Esophagus muscularis mucosa (tissue), 4 donors: ENCODE measurements around the gene CCDC88C. TPM values are rescaled to one million over a fixed set of nuclear protein-coding genes. Genes with fewer than 3 reads are reported as not detected.

Experiments used
- DNase-seq: peaks from one replicate; pipeline ENCODE4 v3.0.0-alpha.2; 2017; ENCODE audit errors: extremely low spot score
- H3K27ac ChIP-seq, 4 donors: fragments of 200-600 bp; sonication (generic); replicated peaks in 1 of 4; 1 replicate in 3 of 4; 2 replicates in 1 of 4; pipeline ENCODE4 v1.5.1; 2016 to 2019; ENCODE audit warnings: mild to moderate bottlenecking in 1 of 4
- H3K27me3 ChIP-seq, 4 donors: fragments of 200-600 bp; sonication (generic); one replicate each; pipeline versions ENCODE4 v1.5.1 to v1.6.0; 2016 to 2019
- H3K36me3 ChIP-seq, 4 donors: fragments of 200-600 bp; sonication (generic); one replicate each; pipeline ENCODE4 v1.5.1; 2016 to 2019
- H3K4me1 ChIP-seq, 4 donors: fragments of 200-600 bp; sonication (generic); one replicate each; pipeline ENCODE4 v1.5.1; 2016 to 2019
- H3K4me3 ChIP-seq, 4 donors: fragments of 200-600 bp; sonication (generic); 1 replicate in 2 of 4; 2 replicates in 2 of 4; pipeline ENCODE4 v1.5.1; 2016 to 2019; ENCODE audit warnings: mild to moderate bottlenecking in 4 of 4, moderate library complexity in 1 of 4
- H3K9me3 ChIP-seq, 4 donors: fragments of 200-600 bp; sonication (generic); 1 replicate in 3 of 4; 2 replicates in 1 of 4; pipeline ENCODE4 v1.5.1; 2016 to 2019
- CTCF ChIP-seq, 3 experiments: fragments of 200-600 bp in 2 of 3; fragments of 450-650 bp in 1 of 3; sonication (generic) in 2 of 3; IDR thresholded peaks; one replicate each; pipeline ENCODE4 v1.5.1; 2017 to 2019; ENCODE audit warnings: antibody characterized with exemption in 3 of 3, mild to moderate bottlenecking in 2 of 3, moderate library complexity in 1 of 3
- EP300 ChIP-seq: sonication (generic); formaldehyde crosslinking; IDR thresholded peaks from one replicate; pipeline ENCODE4 v1.6.1; 2017; ENCODE audit warnings: antibody characterized with exemption
- POLR2A ChIP-seq: fragments of 450-650 bp; IDR thresholded peaks from one replicate; pipeline ENCODE4 v1.6.1; 2017; ENCODE audit warnings: antibody characterized with exemption, moderate library complexity, mild to moderate bottlenecking, low read depth
- POLR2AphosphoS5 ChIP-seq, 2 donors: sonication (generic); formaldehyde crosslinking; IDR thresholded peaks; one replicate each; pipeline ENCODE4 v1.6.1; 2017; ENCODE audit warnings: antibody characterized with exemption in 2 of 2
- WGBS: methylation state at CpG from one replicate; pipeline ENCODE4 v1.1.5; 2018; 5-methylcytosine and 5-hydroxymethylcytosine counted together
- intact Hi-C: fragments of 100-400 bp; cut with DNase I; formaldehyde crosslinking; loops from one replicate; pipeline ENCODE4 v1.15.1; 2023
- total RNA-seq, 4 donors: library from RNA; depleted of rRNA; stranded (reverse); fragments of >200 nt; gene quantifications; one replicate each; pipeline versions ENCODE4 v1.1.0 to v1.2.1, GENCODE V29; 2016

CCDC88C gene
- total RNA-seq, 4 donors from 2014 or later, result 4.2 to 6.3 (median 5.6) TPM

GRCh38 chr14:91458612-91459011 lies 41.0 kb upstream of the CCDC88C start:
- Histone ChIP-seq H3K36me3 (peaks cover 56 to 93% (median 74%) of the 10 kb centered on the region in 4 donors), H3K27ac (no peak overlapping the region), H3K27me3 (no peaks in the 10 kb centered on the region), H3K9me3 (no peaks in the 10 kb centered on the region), H3K4me1 (no peaks in the 10 kb centered on the region), H3K4me3 (no peak overlapping the region)
- intact Hi-C loops, result no loop called here
- DNase-seq, result no peak
- 86% methylated on average over 5 of the region's 5 CpGs for WGBS
- TF ChIP-seq EP300, result no peak
- TF ChIP-seq POLR2AphosphoS5 (IDR thresholded peaks at IDR 0.05), result no peak
- no peak for TF ChIP-seq POLR2A
- TF ChIP-seq CTCF (IDR thresholded peaks at IDR 0.05), result no peak

GRCh38 chr14:91456283-91456682 lies 38.7 kb upstream of the CCDC88C start:
- Histone ChIP-seq H3K9me3 (no peaks in the 10 kb centered on the region), H3K4me3 (no peak overlapping the region), H3K27me3 (no peaks in the 10 kb centered on the region), H3K4me1 (no peaks in the 10 kb centered on the region), H3K36me3 (peaks cover 33 to 69% (median 52%) of the 10 kb centered on the region in 4 donors), H3K27ac (no peak overlapping the region)
- intact Hi-C loops, result no loop called here
- DNase-seq, result no peak
- whole genome bisulfite sequencing, result 100% methylated on average over 1 of the region's 1 CpG
- TF ChIP-seq POLR2A, result no peak
- no peak for TF ChIP-seq POLR2AphosphoS5 (IDR thresholded peaks at IDR 0.05)
- TF ChIP-seq EP300, result no peak
- TF ChIP-seq CTCF (IDR thresholded peaks at IDR 0.05), result no peak

GRCh38 chr14:91454580-91454979 lies 37.0 kb upstream of the CCDC88C start:
- no peak for DNase-seq
- TF ChIP-seq CTCF (IDR thresholded peaks at IDR 0.05), result no peak
- no peak for TF ChIP-seq POLR2AphosphoS5 (IDR thresholded peaks at IDR 0.05)
- TF ChIP-seq EP300, result no peak
- no peak for TF ChIP-seq POLR2A
- H3K27ac ChIP-seq, result no peak overlapping the region
- intact Hi-C loops, result no loop called here
- H3K4me3 ChIP-seq, result no peak overlapping the region
- H3K36me3 ChIP-seq, result peaks cover 16 to 52% (median 35%) of the 10 kb centered on the region in 4 donors
- no peaks in the 10 kb centered on the region for H3K27me3 ChIP-seq
- no peaks in the 10 kb centered on the region for H3K4me1 ChIP-seq
- WGBS, result 91% methylated on average over 2 of the region's 3 CpGs
- H3K9me3 ChIP-seq, result no peaks in the 10 kb centered on the region

GRCh38 chr14:91454155-91454554 lies 36.5 kb upstream of the CCDC88C start:
- TF ChIP-seq CTCF (IDR thresholded peaks at IDR 0.05), result no peak
- no peak for TF ChIP-seq POLR2A
- TF ChIP-seq POLR2AphosphoS5 (IDR thresholded peaks at IDR 0.05), result no peak
- TF ChIP-seq EP300, result no peak
- H3K4me1 ChIP-seq, result no peaks in the 10 kb centered on the region
- no peak overlapping the region for H3K27ac ChIP-seq
- no peaks in the 10 kb centered on the region for H3K9me3 ChIP-seq
- intact Hi-C loops, result no loop called here
- H3K36me3 ChIP-seq, result peaks cover 12 to 48% (median 31%) of the 10 kb centered on the region in 4 donors
- no peak overlapping the region for H3K4me3 ChIP-seq
- no peaks in the 10 kb centered on the region for H3K27me3 ChIP-seq
- no peak for DNase-seq

- peaks cover 8 to 44% (median 27%) of the 10 kb centered on the region in 4 donors for H3K36me3 ChIP-seq
- intact Hi-C loops, result no loop called here
- H3K9me3 ChIP-seq, result no peaks in the 10 kb centered on the region
- no peak overlapping the region for H3K27ac ChIP-seq
- no peak for TF ChIP-seq POLR2A
- no peak for TF ChIP-seq POLR2AphosphoS5 (IDR thresholded peaks at IDR 0.05)
- TF ChIP-seq CTCF (IDR thresholded peaks at IDR 0.05), result no peak
- TF ChIP-seq EP300, result no peak
- no peak overlapping the region for H3K4me3 ChIP-seq
- no peaks in the 10 kb centered on the region for H3K4me1 ChIP-seq
- H3K27me3 ChIP-seq, result no peaks in the 10 kb centered on the region
- WGBS, result 86% methylated on average over 5 of the region's 5 CpGs
- no peak for DNase-seq
Observed at GRCh38 chr14:91453744-91454143, 36.1 kb upstream of the CCDC88C start.
